Stimulated activated CD4-positive, alpha-beta T cell treated with anti-CD3 and anti-CD28 coated beads, Interleukin-1b, Interleukin-23, amount 100 ng/mL, for 4 hours (primary cell): ENCODE results near the gene ZNF385C.

ENCODE experiments used
- DNase-seq, 2 donors: peaks; one replicate each; pipeline ENCODE4 v3.0.0-alpha.2; 2020; ENCODE audit warnings: low read depth in 2 of 2

The ZNF385C gene

DNA sequence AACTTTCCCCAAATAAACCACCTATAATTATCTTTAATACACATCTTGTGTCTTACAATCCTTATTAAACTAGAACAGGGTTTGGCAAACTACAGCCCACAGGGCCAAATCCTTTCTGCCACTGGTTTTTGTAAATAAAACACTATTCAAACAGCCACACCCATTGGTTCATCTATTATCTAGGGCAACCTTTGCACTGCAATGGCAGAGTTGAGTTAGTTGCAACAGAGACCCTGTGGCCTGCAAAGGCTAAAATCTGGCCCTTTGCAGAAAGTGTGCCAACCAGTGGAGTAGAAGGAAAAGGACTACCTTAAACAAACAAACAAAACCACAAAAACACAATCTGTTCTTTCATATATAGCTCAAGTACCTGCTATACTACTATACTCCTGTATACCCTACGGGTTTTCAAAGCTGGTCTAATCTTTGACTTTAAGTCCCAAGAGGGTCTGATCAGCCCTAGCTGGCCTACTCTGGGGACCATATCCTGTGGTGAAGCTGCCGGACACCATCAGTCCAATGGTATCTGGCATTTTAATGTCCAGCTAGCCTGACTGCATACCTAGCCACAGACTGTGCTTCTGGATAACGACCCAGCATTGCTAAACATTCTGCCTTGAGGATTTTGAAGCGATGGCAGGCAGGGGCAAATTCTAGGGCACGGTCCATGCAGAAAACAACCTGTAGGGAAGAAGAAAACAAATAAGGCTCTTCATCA, 108.4 kb downstream of the ZNF385C start:
- no peak for DNase-seq

DNA sequence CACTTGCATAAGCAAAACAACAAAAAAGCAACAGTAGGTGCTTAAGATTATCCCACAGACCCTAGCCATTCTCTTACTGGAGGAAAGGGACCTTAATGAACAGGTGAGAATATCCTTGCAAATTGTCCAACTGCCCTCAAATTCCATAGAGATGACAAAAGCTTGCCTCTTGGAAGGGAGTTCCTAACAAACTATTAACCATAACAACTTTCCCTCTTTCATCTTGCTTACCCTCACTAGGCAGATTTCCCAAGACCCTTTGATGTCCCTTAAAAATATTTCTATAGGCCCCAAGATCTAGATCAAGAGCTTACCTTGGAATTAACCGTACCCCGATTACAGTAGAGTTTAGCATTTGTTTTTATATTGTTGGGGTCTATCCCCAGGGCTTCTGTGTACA, 109.9 kb downstream of the ZNF385C start:
- DNase-seq = no peak

DNA sequence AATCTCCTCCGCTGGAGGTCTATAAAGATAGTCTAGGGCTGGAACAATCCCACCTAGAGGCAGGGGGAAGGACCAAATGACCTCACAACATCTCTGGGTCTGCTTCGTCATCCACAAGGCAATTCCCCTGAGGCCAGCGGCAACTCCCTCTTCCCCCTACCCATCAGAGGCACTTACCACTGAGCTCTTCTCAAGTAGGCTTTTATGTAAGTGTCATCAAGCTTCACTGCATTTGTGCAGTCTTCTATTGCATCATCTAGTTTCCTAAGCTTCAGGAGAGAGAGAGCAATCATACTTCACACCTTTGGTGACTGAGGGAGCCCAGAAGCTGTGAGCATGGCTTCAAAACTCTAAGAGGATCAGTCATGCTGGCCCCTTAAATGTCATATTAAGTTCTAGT, 110.6 kb downstream of the ZNF385C start:
- DNase-seq = no peak

DNA sequence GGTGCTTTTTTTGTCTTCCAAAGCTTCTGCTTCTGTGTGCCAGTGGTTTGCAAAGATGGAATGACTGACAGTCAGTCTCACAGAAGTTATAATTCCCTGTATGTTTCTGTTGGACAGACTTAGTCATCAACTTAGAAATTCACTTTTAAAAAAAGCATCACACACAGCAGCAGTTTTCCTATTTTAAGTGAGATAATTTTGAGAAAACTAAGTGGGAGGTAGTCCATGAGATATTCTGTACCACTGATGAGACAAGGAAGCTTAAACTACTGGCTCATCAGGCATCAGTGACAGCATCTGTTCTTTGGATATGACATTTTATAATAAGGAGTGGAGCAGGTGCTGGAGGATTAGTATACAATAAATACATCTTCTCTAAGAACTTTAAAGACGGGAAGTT, 111.6 kb downstream of the ZNF385C start:
- DNase-seq = no peak

DNA sequence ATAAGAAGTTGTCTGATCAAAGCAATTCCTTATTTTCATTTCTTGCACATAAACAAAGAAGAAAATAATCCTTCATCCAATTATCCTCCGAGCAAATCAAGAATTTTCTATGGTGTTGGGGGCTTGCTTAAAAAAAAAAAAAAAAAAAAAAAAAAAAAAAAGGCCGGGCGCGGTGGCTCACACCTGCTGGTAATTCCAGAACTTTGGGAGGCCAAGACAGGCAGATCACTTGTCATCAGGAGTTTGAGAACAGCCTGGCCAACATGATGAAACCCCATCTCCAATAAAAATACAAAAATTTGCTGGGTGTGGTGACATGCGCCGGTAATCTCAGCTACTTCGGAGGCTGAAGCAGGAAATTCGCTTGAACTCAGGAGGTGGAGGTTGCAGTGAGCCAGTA, 112.4 kb downstream of the ZNF385C start:
- no peak for DNase-seq

DNA sequence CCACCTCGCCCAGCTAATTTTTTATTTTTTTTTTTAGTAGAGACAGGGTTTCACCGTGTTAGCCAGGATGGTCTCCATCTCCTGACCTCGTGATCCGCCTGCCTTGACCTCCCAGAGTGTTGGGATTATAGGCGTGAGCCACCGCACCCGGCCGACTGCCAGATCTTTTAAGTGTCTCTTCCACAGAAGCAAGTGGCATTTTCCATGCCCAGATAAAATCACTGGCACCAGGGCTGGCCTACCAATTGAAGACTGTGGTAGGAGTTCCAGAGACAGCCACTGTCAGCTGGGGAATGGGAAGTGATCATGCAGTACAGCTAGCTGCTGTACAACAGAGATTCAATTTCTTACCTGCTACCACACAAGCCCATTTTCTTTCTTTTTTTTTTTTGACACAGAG, 113.8 kb downstream of the ZNF385C start:
- DNase-seq = no peak

DNA sequence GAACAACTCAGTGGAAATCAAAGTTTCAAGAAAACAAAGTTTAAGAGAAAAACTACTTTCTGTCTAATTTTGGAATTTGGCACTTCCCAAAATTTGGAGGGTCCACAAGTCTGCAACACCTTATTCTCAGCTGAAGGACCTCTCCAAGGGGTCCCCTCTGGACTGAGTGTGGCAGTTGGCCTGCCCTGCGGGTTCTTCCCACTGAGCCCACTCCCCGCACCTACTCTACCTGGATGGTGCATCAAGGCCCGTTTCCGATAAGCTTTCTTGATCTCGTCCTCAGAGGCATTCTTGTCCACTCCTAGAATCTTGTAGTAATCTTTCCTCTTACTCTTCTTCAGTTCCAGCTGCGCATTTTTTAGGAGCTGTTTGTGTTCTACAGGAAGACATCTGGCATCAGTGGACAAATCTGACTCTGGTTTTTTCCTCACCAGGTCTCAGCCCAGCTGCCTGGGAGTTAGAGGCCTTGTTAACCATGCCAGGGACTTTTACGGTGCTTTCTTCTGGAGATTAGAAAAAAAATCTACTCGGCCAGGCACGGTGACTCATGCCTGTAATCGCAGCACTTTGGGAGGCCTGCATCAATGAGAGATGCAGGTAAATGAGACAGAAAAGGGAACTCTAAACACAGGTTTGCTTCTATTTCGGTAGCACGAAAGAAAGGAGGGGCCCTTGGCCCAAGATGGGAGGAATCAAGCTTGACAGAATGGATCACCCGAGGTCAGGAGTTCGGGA, 116.1 kb downstream of the ZNF385C start:
- no peak for DNase-seq

DNA sequence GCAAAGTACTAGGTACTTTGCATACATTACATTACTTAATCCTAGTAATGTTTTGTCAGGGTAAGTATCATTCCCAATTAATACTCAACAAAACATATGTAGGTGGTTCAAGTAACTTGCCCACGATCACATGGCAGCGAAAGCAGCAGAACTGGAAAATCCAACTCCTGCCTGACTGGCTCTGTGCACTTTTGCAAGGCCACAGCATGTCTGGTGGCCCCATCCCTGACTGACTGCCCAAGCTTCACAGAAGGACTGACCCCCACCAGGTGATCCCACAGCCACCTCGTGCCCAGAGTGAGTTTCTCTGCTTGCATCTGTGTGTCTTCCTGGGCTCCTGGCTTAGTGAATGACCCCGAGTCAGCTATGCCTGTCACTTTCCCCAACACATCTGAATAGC, 120.3 kb downstream of the ZNF385C start:
- no peak for DNase-seq

DNA sequence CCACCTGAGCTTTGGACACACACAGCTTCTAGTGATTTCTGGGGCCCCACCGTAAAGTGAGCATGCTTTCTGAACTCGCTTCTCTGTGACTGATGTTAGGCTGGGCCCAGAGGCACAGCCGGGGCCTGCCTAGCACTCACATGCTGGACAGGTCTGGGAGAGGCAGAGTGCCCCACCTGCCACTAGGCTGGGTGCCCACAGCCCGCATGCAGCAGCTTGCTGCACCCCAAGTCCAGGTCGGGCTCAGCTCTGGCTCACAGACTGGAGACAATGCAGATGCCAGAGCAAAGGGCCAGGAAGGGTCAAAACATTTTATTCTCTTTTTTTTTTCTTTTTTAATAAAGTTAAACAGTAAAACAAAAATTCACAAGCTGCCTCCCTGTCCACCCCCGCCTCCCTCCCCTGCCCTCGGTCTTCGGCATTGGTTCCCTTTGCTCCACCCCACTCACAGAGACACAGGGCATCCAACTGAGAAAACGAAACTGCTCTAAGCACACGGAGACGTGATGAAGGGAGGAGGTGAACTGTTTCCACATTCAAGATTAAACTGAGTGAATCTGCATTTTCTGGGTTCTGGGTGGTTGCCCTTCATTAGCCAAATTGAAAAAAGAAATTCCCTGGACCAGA, 122.0 kb downstream of the ZNF385C start:
- DNase-seq = no peak
